Measurements from ENCODE around the gene FANCM.
A peak's percentile ranks its signal among the peaks of the same experiment; 100 is the strongest.

FANCM gene, protein sequence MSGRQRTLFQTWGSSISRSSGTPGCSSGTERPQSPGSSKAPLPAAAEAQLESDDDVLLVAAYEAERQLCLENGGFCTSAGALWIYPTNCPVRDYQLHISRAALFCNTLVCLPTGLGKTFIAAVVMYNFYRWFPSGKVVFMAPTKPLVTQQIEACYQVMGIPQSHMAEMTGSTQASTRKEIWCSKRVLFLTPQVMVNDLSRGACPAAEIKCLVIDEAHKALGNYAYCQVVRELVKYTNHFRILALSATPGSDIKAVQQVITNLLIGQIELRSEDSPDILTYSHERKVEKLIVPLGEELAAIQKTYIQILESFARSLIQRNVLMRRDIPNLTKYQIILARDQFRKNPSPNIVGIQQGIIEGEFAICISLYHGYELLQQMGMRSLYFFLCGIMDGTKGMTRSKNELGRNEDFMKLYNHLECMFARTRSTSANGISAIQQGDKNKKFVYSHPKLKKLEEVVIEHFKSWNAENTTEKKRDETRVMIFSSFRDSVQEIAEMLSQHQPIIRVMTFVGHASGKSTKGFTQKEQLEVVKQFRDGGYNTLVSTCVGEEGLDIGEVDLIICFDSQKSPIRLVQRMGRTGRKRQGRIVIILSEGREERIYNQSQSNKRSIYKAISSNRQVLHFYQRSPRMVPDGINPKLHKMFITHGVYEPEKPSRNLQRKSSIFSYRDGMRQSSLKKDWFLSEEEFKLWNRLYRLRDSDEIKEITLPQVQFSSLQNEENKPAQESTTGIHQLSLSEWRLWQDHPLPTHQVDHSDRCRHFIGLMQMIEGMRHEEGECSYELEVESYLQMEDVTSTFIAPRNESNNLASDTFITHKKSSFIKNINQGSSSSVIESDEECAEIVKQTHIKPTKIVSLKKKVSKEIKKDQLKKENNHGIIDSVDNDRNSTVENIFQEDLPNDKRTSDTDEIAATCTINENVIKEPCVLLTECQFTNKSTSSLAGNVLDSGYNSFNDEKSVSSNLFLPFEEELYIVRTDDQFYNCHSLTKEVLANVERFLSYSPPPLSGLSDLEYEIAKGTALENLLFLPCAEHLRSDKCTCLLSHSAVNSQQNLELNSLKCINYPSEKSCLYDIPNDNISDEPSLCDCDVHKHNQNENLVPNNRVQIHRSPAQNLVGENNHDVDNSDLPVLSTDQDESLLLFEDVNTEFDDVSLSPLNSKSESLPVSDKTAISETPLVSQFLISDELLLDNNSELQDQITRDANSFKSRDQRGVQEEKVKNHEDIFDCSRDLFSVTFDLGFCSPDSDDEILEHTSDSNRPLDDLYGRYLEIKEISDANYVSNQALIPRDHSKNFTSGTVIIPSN (N-terminal part only)

DNA sequence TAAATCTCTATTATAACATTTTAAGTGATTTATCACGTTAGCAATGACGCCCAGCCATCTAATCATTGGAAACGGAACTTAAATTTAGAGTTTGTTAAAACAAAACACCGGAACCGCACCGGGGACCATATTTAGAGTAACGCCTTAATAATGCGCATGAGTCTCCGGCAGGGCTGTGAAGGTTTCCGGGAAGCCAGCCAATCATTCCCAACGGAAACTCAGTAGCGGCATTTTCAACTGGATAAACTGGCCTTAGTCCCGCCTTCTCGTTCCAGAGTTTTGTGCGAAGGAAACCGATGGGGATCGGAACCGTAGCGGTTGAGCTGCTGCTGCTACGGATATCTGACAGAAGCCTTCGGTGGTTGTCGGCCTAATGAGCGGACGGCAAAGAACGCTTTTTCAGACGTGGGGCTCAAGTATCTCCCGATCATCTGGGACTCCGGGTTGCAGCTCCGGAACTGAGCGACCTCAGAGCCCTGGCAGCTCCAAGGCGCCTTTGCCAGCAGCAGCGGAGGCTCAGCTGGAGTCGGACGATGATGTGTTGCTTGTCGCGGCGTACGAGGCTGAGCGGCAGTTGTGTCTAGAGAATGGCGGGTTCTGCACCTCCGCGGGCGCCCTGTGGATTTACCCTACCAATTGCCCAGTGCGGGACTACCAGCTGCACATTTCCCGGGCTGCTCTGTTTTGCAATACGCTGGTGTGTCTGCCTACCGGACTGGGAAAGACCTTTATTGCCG lies at the start of gene FANCM:
TSS of gene FANCM (plus strand) at position 272 of the 737 bp plus-strand sequence. CDS start at position 374, 102 bp downstream.
- peak; percentile 88 for DNase-seq (ENCODE audit: low spot score)

DNA sequence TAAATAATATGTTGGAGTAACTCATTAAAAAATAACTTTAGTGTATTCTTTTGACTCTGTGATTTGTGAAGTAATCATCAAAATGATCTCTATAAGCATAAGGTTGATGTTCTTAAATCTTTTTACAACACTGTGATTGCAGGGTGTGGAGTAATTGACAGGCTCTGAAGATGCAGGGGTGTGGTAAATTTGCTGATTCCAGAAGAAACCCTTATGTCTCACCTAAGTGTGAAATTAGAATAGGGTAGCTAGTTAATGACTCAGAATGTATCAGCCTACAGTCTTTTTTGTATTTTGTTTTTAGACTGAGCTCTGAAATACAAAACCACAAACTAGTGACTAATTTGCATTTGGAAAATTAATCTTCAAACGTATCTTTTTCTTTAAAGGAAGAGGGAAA lies 45.9 kb upstream of the FANCM start:
- peak; percentile 12 for DNase-seq (ENCODE audit: low spot score)

DNA sequence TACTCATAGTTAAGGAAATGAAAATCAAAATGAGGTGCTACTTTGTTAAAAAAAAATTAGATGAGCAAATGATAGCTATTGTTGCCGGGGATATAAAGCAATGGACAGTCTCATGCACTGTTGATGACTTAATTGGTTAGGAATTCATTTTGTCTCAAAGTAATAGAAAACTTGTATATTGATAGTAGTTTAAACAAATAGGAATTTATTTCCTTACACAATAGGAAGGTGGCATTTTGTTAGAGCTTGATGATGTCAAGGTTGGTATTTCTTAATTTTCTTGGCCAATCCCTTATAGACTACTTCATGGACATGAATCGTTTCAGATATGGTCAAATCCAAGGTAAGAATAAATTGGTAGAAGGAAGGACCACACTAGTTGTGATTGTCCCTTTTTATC lies 44.0 kb upstream of the FANCM start:
- no peak for DNase-seq (ENCODE audit: low spot score)

DNA sequence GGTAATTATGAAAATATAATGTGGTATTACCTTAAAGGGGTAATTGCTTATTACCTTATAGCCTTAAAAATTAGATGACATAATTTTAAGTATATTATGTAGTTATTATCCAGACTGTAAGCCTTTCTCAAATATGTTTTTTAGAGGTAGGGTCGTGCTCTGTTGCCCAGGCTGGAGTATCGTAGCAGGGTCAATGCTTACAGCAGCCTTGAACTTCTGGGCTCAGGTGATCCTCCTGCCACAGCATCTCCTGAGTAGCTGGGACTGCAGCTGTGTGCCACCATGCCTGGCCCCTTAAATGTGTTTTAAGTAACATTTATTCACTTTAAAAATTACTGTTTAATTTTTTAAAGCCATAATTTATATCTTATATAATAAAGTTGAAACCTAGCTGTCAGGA lies 41.5 kb upstream of the FANCM start:
- no peak for DNase-seq (ENCODE audit: low spot score)

DNA sequence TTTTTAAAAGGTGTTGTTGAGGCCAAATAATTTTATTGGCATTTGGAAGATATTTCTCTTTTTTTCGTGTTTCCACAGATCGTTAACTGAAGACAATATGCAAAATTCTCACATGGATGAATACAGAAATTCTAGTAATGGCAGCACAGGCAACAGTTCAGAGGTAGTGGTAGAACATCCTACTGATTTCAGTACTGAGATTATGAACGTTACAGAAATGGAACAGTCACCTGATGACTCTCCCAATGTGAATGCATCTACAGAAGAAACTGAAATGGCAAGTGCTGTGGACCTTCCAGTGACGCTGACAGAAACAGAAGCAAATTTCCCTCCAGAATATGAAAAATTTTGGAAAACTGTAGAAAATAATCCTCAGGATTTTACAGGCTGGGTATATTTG lies 40.6 kb upstream of the FANCM start:
- no peak for DNase-seq (ENCODE audit: low spot score)

DNA sequence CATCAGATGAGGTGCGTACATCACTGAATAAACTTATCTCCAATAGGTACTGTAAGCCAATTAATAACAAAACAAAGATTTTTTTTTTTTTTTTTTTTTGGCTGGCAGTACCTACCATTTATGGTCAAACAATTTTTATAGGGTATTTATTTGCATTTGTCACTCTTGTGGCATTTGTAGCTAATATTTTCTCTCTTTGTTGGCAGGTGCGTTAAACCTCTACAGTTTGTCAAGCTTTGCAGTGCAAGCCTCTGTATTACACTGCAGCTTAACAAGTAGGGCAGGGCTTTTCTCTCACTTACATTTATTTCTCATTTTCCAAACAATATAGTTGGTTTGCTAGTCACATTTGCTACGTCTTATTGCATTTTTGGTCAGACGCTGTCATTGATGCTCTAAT lies 39.5 kb upstream of the FANCM start:
- DNase-seq (ENCODE audit: low spot score) = no peak

DNA sequence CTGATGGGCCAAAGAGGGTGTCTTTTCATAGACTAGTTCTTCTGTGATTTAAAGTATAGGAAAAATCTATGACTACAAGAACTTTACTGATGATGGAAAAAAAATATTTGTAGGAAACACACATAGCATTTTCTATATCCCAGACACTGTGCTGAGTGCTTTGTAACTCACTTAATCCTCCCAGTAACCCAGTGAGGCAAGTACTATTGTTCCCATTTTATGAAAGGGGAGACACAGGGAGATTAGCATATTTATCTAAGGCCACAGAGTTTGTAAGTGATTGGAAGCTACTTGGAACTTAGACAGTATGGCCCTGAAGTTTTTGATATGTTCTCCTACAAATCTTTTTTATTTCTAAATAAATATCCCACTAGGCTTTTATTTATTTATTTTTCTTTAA lies 31.9 kb upstream of the FANCM start:
- no peak for DNase-seq (ENCODE audit: low spot score)

DNA sequence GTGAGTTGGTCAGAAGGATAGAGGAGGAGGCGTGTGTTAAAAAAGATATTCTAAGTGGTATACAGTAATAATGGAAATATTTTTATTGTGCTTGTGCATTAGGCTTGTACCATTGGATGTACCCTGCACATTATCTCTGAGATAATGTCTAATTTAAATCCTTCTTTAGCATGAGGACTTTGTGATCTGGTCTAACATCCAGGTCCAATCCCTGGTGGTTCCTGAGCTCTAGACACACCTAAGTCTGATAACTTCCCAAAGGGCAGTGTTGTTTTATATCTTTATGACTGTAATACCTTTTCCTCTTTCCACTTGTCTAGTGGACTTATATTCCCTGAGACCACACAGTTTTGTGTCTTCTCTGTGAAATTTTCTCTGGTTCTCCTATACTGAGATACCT lies 31.2 kb upstream of the FANCM start:
- DNase-seq (ENCODE audit: low spot score) = no peak

DNA sequence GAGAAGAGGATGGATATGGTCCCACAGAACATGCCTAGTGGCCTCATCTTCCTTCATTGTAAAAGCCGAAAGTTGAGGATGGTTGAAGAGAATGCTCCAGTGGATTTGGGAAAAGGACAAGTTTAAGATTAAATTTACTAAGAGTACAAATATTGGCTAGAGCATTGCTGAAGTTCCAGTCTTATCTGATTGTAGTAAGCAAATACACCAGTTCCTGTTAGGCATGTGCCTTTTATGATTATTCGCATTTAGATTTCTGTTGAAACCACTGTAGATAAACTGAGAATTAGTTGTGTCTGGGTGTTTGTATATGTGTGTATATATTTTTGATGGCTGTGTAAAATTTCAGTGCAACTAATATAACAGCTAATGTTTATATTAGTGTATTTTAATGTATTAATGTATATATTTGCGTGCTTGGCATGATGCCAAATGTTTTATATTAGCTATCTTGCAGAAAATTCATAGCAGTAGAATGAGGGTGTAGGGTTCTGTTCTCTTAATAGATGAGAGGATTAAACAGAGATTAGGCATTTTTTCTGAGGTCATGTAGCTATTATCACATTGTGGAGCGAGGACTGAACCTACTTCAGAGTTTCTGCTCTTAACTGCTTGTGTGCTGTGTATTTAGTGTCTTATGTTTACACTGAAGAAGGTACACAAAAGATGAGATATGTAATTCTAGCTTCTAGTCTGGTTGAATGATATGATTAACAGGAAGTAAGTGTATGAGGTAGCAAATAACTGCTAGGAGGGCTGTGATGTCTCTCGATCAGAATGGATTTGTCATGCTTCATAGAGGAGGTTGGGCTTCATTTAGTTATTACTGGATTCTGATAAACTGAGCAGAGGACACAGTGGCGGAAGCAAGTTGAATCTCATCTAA lies 22.6 kb upstream of the FANCM start:
- no peak for DNase-seq (ENCODE audit: low spot score)

DNA sequence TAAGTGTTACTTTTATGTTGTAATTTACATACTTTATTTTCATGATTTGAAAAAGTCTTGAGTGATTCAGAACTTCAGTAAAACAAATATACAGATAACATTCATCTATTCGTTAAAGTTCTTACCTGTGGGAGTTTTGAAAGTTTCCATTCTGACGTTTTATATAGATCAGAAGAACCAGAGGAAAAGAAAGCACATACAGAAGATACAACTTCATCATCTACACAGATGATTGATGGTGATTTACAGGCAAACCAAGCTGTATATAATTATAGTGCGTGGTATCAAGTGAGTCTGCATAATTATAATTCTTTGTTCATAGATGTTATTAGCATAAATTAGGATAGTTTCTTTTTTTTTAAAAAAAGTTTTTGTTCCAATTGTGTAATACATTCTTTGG lies 21.4 kb upstream of the FANCM start:
- DNase-seq (ENCODE audit: low spot score) = no peak

DNA sequence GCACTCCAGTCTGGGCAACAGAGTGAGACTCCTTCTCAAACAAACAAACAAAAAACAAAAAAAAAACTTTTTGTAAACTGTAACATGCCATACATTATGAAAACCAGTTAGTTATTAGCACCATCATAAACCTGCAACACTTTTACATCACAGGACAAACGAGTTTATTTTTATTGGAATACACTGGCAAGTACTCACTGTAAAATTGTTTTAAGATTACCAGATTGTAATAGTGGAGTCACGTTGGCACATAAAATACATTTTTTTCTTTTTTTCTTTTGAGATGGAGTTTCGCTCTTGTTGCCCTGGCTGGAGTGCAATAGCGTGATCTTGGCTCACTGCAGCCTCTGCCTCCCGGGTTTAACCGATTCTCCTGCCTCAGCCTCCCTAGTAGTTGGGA lies 17.1 kb upstream of the FANCM start:
- no peak for DNase-seq (ENCODE audit: low spot score)

DNA sequence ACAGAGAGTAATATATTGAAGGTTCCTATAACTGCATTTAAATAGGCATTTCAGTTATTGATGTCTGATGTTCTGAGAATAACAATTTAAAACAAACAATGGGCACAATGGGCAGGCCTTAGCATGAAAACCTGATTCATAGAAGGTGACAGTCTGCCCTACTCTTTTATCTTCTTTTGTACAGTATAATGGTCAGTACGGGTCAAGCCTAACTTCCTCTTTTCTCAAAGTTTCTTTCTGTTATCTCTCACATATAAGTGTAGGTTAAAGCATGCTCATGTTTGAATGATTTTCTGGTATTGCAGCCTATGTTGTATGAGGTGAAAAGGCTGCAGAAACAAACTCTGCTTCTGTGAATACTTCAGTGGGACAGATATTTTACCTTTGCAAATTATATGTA lies 15.6 kb upstream of the FANCM start:
- no peak for DNase-seq (ENCODE audit: low spot score)

DNA sequence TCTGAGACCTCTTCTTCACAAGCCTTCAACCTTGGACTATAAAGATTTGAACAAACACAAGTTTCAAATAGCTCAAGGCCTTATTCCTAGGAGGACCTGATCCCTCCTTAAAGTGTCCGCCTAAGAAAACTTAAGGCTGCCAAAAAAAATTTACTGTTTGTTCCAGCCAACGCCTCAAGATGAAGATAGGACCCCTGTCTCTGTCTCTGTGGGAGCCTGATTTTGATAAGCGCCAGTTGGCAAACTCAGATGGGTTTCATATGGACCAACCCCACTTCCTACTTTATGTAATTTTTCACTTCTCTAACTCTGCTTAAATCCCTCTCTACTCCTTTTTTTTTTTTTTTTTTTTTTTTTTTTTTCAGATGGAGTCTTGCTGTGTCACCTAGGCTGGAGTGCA lies 12.5 kb upstream of the FANCM start:
- DNase-seq (ENCODE audit: low spot score) = no peak

DNA sequence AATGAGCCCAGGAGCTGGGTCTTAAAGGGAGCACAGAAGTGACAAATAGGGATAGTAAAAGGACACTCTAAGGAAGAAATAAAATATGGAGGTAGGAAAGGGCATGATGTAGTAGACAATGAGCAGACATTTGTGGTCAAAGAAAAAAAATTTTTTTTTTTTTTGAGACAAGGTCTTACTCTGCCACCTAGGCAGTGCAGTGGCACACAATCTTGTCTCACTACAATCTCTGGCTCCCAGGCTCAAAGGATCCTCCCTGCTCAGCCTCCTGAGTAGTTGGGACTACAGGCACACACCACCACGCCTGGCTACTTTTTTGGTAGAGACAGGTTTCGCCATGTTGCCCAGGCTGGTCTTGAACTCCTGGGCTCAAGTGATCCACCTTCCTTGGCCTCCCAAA lies 10.0 kb upstream of the FANCM start:
- no peak for DNase-seq (ENCODE audit: low spot score)

DNA sequence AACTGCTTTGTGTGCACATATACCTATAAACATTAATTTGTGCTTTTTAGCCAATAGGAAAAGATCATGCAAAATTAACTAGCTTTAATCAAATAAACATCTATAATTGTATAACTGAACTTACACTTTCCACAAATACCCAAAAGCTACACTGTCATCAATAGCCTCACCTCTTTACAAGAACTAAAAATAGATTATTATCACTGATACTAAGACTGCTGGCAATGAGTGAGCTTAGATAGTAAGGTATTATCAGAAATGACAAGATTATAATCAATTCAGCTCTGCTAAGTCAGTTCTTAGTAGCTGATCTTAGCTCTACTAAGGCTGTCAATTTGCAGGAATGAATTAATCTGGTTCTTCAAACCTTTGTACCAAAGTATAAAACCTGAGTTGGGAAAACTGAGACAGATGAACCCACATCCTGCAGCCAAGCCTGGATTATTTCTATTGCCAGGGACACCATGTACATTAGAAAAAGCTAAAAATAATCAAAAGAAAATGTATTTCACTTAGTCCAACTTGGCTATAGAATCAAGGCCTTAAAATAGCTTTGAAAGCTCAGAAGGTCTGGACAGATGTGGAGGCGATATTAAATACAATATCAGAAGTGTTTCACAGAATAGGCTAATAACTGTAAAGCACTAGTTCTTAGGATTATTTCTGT lies 6.6 kb upstream of the FANCM start:
- no peak for DNase-seq (ENCODE audit: low spot score)

DNA sequence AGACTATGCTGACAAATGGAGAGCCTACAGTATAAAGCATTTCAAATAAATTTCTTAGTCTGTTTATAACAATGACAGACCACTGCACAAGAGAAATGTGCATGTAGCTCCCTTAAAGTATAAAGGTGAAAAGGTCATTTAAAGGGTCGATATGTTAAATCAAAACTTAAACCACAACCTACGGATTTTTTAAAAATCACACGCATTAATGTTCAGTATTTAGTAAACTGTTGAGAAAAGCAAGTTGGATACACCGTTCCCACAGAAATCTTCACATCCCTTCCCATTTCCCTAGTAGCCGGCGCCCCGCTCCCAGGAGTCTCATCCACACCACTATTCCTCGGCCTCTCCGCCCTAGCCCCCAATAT lies 2.1 kb upstream of the FANCM start:
- no peak for DNase-seq (ENCODE audit: low spot score)

DNA sequence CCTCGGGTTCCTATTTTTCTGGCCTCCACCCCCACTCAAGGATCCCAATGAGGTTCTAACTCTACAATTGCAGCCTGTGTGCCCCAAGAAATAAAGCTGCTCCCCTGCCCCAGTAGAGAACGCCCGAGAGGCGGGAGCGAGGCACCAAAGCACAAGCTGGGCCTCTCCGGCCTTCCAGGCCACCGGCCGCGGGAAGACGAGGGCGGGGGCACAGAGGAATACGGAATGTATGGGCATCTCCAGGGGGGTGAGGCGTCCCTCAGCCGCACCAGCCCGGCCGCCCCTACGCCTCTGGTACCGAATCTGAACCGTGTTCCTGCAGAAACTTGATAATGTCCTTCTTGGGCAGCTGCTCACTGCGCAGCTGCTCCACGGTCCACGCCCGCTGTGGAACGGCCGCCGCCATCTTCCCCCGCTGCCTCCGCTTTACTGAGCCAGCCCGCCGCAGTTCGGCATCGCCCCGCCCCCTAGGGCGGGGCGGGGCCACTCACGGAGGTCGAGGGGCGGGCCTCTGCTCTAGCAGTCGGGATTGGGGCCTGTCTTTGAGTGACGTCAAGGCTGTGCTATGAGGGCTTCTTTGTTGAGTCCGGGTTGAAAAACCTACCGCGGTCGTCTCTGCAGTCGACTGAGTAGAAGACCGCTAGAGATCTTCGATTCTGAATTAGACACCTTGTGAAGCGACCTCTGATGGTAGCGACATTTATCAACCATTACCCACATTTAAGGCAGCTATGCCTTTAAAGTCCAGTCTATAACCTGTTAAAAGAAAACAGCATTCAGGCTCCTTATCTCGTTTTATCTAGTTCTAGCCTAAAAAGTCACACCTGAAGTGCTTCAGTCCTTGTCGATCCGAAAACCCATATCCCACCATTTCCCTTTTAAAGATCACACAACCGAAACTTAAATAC lies 1.4 kb upstream of the FANCM start, which contains the start of gene FKBP3:
TSS of gene FKBP3 (minus strand) at position 431 of the 908 bp plus-strand sequence. CDS start at position 406, 25 bp downstream.
- DNase-seq (ENCODE audit: low spot score) = peak; percentile 98

DNA sequence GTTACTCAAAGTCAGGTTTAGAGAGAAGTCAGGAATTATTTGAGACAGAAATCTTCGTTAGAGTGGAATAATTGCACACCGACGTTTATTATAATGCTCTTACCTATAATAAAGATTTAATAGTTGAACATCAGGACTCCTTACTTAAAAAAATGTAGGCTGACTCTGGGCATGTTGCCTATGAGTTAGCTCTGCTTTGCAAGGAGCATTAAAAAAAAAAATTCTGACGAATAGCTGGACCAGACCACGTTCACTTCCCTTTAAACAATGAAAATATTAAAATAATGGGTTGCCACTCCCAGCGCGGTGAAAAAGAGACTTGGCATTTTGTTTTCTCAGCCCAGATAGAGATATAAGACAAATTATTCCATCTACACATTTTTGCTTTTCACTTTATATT lies 574 bp upstream of the FANCM start:
- peak; percentile 4 for DNase-seq (ENCODE audit: low spot score)

DNA sequence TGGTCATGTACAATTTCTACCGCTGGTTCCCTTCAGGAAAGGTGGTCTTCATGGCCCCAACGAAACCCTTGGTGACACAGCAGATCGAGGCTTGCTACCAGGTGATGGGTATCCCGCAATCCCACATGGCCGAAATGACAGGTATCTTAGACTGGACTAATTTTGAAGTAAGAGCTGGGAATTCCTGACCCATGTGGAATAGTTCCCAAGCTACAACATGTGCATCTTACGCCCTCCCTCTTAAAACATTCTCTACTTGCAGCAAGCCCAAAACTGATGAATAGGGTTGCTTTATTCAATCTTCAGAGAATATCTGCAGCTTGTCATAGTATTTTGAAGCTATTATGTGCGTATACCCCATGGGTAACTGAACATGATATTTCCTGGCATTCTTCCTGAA lies 669 bp downstream of the FANCM start:
- no peak for DNase-seq (ENCODE audit: low spot score)

Measured in germinal center (tissue), 1 donor.